ENCODE measurements around the gene IL6ST.

The IL6ST gene

GRCh38 chr5:55897905-55898304 lies 96.9 kb downstream of the IL6ST start:
- POLR2A ChIA-PET, result no interaction called here
- TF ChIP-seq HDGF (IDR thresholded peaks at IDR 0.05; ENCODE audit: borderline replicate concordance) (no peak), SP1 (IDR thresholded peaks at IDR 0.05) (no peak), ELF4 (IDR thresholded peaks at IDR 0.05) (no peak), FOXA1 (IDR thresholded peaks at IDR 0.05) (no peak), CTBP1 (IDR thresholded peaks at IDR 0.05; ENCODE audit: borderline replicate concordance) (no peak), TARDBP (IDR thresholded peaks at IDR 0.05) (no peak), FOXK2 (IDR thresholded peaks at IDR 0.05) (no peak), ARNT (IDR thresholded peaks at IDR 0.05) (no peak), ZNF384 (IDR thresholded peaks at IDR 0.05) (no peak), FOXM1 (IDR thresholded peaks at IDR 0.05; ENCODE audit: borderline replicate concordance) (no peak), BHLHE40 (IDR thresholded peaks at IDR 0.05; ENCODE audit: borderline replicate concordance) (no peak), L3MBTL2 (conservative IDR thresholded peaks at IDR 0.05) (no peak)
- TF ChIP-seq, protein P1, sequence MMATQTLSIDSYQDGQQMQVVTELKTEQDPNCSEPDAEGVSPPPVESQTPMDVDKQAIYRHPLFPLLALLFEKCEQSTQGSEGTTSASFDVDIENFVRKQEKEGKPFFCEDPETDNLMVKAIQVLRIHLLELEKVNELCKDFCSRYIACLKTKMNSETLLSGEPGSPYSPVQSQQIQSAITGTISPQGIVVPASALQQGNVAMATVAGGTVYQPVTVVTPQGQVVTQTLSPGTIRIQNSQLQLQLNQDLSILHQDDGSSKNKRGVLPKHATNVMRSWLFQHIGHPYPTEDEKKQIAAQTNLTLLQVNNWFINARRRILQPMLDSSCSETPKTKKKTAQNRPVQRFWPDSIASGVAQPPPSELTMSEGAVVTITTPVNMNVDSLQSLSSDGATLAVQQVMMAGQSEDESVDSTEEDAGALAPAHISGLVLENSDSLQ (IDR thresholded peaks at IDR 0.05), result no peak
- CTCF ChIA-PET, result no interaction called here
- DNase-seq (ENCODE audit: extremely low spot score), result no peak

GRCh38 chr5:55897206-55897894 lies 97.4 kb downstream of the IL6ST start:
- ChIA-PET CTCF (no interaction called here), POLR2A (no interaction called here)
- DNase-seq (ENCODE audit: extremely low spot score), result no peak
- TF ChIP-seq TARDBP (IDR thresholded peaks at IDR 0.05), result no peak
- TF ChIP-seq CTBP1 (IDR thresholded peaks at IDR 0.05; ENCODE audit: borderline replicate concordance), result no peak
- no peak for TF ChIP-seq ELF4 (IDR thresholded peaks at IDR 0.05)
- TF ChIP-seq ARNT (IDR thresholded peaks at IDR 0.05), result no peak
- no peak for TF ChIP-seq FOXA1 (IDR thresholded peaks at IDR 0.05)
- TF ChIP-seq FOXK2 (IDR thresholded peaks at IDR 0.05), result no peak
- TF ChIP-seq, protein P1 (IDR thresholded peaks at IDR 0.05), result no peak
- no peak for TF ChIP-seq ZNF384 (IDR thresholded peaks at IDR 0.05)
- no peak for TF ChIP-seq HDGF (IDR thresholded peaks at IDR 0.05; ENCODE audit: borderline replicate concordance)
- TF ChIP-seq FOXM1 (IDR thresholded peaks at IDR 0.05; ENCODE audit: borderline replicate concordance), result no peak
- no peak for TF ChIP-seq SUZ12 (IDR thresholded peaks at IDR 0.05)
- no peak for TF ChIP-seq LEF1 (IDR thresholded peaks at IDR 0.05; ENCODE audit: borderline replicate concordance)
- TF ChIP-seq BHLHE40 (IDR thresholded peaks at IDR 0.05; ENCODE audit: borderline replicate concordance), result no peak
- no peak for TF ChIP-seq SP1 (IDR thresholded peaks at IDR 0.05)

- ChIA-PET POLR2A (no interaction called here), CTCF (no interaction called here)
- DNase-seq (ENCODE audit: extremely low spot score), result no peak
- TF ChIP-seq ZNF384 (IDR thresholded peaks at IDR 0.05) (no peak), SP1 (IDR thresholded peaks at IDR 0.05) (no peak), CTBP1 (IDR thresholded peaks at IDR 0.05; ENCODE audit: borderline replicate concordance) (no peak), TARDBP (IDR thresholded peaks at IDR 0.05) (no peak), L3MBTL2 (conservative IDR thresholded peaks at IDR 0.05) (no peak), FOXK2 (IDR thresholded peaks at IDR 0.05) (no peak), FOXA1 (IDR thresholded peaks at IDR 0.05) (no peak), NFRKB (IDR thresholded peaks at IDR 0.05) (no peak), BHLHE40 (IDR thresholded peaks at IDR 0.05; ENCODE audit: borderline replicate concordance) (no peak), SUZ12 (IDR thresholded peaks at IDR 0.05) (no peak), ARNT (IDR thresholded peaks at IDR 0.05) (no peak), LEF1 (IDR thresholded peaks at IDR 0.05; ENCODE audit: borderline replicate concordance) (no peak), HDGF (IDR thresholded peaks at IDR 0.05; ENCODE audit: borderline replicate concordance) (no peak), FOXM1 (IDR thresholded peaks at IDR 0.05; ENCODE audit: borderline replicate concordance) (no peak), ELF4 (IDR thresholded peaks at IDR 0.05) (no peak)
These were observed 98.1 kb downstream of the IL6ST start for GRCh38 chr5:55896663-55897062.

GRCh38 chr5:55896238-55896637 lies 98.5 kb downstream of the IL6ST start:
- POLR2A ChIA-PET, result no interaction called here
- TF ChIP-seq FOXM1 (IDR thresholded peaks at IDR 0.05; ENCODE audit: borderline replicate concordance) (no peak), ELF4 (IDR thresholded peaks at IDR 0.05) (no peak), SP1 (IDR thresholded peaks at IDR 0.05) (no peak), NFRKB (IDR thresholded peaks at IDR 0.05) (no peak), BHLHE40 (IDR thresholded peaks at IDR 0.05; ENCODE audit: borderline replicate concordance) (no peak), HDGF (IDR thresholded peaks at IDR 0.05; ENCODE audit: borderline replicate concordance) (no peak), CTBP1 (IDR thresholded peaks at IDR 0.05; ENCODE audit: borderline replicate concordance) (no peak)
- DNase-seq (ENCODE audit: extremely low spot score), result no peak
- CTCF ChIA-PET, result no interaction called here

DNA sequence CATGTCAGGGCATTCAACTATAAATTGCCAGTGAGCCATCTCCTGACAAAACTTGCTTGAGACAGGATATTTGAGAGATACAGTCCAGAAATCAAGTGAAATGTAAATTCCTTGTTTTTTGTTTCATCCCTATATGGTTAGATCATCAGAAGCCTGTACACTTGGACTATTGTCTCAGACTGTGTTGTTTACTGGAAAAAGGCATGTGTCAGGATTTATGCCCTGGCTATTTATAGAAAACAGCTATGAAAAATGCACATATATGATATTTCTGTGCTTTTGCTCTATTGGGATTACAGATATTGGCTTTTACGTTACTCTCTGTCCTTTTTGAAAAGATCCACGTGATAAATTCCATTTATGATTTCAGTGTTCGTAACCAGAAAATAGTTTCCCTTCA lies 99.4 kb downstream of the IL6ST start:
- POLR2A ChIA-PET, result no interaction called here
- TF ChIP-seq FOXA1 (IDR thresholded peaks at IDR 0.05) (no peak), TARDBP (IDR thresholded peaks at IDR 0.05) (no peak), SP1 (IDR thresholded peaks at IDR 0.05) (no peak), NFRKB (IDR thresholded peaks at IDR 0.05) (no peak), CTBP1 (IDR thresholded peaks at IDR 0.05; ENCODE audit: borderline replicate concordance) (no peak), LEF1 (IDR thresholded peaks at IDR 0.05; ENCODE audit: borderline replicate concordance) (no peak), HDGF (IDR thresholded peaks at IDR 0.05; ENCODE audit: borderline replicate concordance) (no peak), FOXK2 (IDR thresholded peaks at IDR 0.05) (no peak), ARNT (IDR thresholded peaks at IDR 0.05) (no peak), SUZ12 (IDR thresholded peaks at IDR 0.05) (no peak), L3MBTL2 (conservative IDR thresholded peaks at IDR 0.05) (no peak), ELF4 (IDR thresholded peaks at IDR 0.05) (no peak)
- TF ChIP-seq, protein P1 (IDR thresholded peaks at IDR 0.05), result no peak
- CTCF ChIA-PET, result no interaction called here
- no peak for DNase-seq (ENCODE audit: extremely low spot score)

DNA sequence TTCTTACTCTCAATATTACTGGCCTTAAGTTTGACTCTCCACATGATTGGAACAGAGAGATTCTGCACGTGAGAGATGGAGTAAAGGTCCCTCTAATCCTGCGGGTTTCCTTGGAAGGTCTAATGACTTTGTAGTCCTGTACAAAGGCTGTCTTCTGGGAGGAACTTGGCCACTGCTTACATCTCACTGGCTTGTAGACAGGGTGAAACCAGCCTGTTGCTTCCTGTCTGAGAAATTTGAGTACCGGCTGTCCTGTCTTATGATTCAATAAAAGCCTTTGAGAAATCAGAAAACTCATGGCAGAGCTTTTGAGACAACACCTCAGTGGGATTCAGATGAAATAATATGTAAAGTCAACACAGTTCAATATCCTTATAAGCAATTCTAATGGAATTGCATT lies 100.6 kb downstream of the IL6ST start:
- CTCF ChIA-PET, result no interaction called here
- no peak for TF ChIP-seq ARNT (IDR thresholded peaks at IDR 0.05)
- no peak for TF ChIP-seq ELF4 (IDR thresholded peaks at IDR 0.05)
- no peak for TF ChIP-seq HDGF (IDR thresholded peaks at IDR 0.05; ENCODE audit: borderline replicate concordance)
- TF ChIP-seq ZNF384 (IDR thresholded peaks at IDR 0.05), result no peak
- TF ChIP-seq NFRKB (IDR thresholded peaks at IDR 0.05), result no peak
- no peak for TF ChIP-seq SP1 (IDR thresholded peaks at IDR 0.05)
- TF ChIP-seq BHLHE40 (IDR thresholded peaks at IDR 0.05; ENCODE audit: borderline replicate concordance), result no peak
- no peak for TF ChIP-seq SUZ12 (IDR thresholded peaks at IDR 0.05)
- no peak for TF ChIP-seq CTBP1 (IDR thresholded peaks at IDR 0.05; ENCODE audit: borderline replicate concordance)
- no peak for TF ChIP-seq LEF1 (IDR thresholded peaks at IDR 0.05; ENCODE audit: borderline replicate concordance)
- TF ChIP-seq, protein P1 (IDR thresholded peaks at IDR 0.05), result no peak
- no peak for TF ChIP-seq TARDBP (IDR thresholded peaks at IDR 0.05)
- no peak for TF ChIP-seq FOXK2 (IDR thresholded peaks at IDR 0.05)
- DNase-seq (ENCODE audit: extremely low spot score), result no peak

More for the DNA sequence above, 100.6 kb downstream of the IL6ST start:
- POLR2A ChIA-PET, result no interaction called here
